Endothelial cell of umbilical vein (primary cell): ENCODE data around the gene CHD6.

ENCODE experiments used
- EZH2 ChIP-seq: IDR thresholded peaks from 2 replicates; pipeline ENCODE4 v1.6.1; 2012; ENCODE audit warnings: borderline replicate concordance, low read depth, mild to moderate bottlenecking, moderate library complexity, low read length, inconsistent platforms; ENCODE audit not compliant: severe bottlenecking
- FOS ChIP-seq: IDR thresholded peaks from 2 replicates; pipeline ENCODE4 v1.6.1; 2011; ENCODE audit warnings: mild to moderate bottlenecking, low read length, moderate library complexity, borderline replicate concordance; ENCODE audit not compliant: insufficient read depth
- POLR2A ChIP-seq: IDR thresholded peaks from 2 replicates; pipeline ENCODE4 v1.6.1; 2012; ENCODE audit warnings: low read depth, mild to moderate bottlenecking, control low read depth, low read length
- POLR2AphosphoS5 ChIP-seq: IDR thresholded peaks from 2 replicates; pipeline ENCODE4 v1.6.1; 2012; ENCODE audit warnings: low read depth, mild to moderate bottlenecking, control low read depth, low read length, moderate library complexity; ENCODE audit not compliant: insufficient read depth
- TF ChIP-seq, protein P1 (sequence below), 2 donors: IDR thresholded peaks; 1 replicate in 1 of 2; 2 replicates in 1 of 2; pipeline ENCODE4 v1.5.1; 2011; ENCODE audit warnings: low read length in 2 of 2, mild to moderate bottlenecking in 2 of 2, moderate library complexity in 2 of 2, control low read depth in 1 of 2, inconsistent platforms in 1 of 2, low read depth in 1 of 2; ENCODE audit not compliant: insufficient read depth in 1 of 2; ENCODE audit errors: extremely low read depth in 1 of 2

GRCh38 chr20:41357424-41358163 lies 260.6 kb downstream of the CHD6 start:
- TF ChIP-seq POLR2AphosphoS5 (no peak), POLR2A (no peak), EZH2 (no peak), FOS (no peak)
- TF ChIP-seq, protein P1, sequence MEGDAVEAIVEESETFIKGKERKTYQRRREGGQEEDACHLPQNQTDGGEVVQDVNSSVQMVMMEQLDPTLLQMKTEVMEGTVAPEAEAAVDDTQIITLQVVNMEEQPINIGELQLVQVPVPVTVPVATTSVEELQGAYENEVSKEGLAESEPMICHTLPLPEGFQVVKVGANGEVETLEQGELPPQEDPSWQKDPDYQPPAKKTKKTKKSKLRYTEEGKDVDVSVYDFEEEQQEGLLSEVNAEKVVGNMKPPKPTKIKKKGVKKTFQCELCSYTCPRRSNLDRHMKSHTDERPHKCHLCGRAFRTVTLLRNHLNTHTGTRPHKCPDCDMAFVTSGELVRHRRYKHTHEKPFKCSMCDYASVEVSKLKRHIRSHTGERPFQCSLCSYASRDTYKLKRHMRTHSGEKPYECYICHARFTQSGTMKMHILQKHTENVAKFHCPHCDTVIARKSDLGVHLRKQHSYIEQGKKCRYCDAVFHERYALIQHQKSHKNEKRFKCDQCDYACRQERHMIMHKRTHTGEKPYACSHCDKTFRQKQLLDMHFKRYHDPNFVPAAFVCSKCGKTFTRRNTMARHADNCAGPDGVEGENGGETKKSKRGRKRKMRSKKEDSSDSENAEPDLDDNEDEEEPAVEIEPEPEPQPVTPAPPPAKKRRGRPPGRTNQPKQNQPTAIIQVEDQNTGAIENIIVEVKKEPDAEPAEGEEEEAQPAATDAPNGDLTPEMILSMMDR (IDR thresholded peaks at IDR 0.05; ENCODE audit: extremely low read depth in 1 of 2, insufficient read depth in 1 of 2, low read depth in 1 of 2, low read length in 2 of 2) = no peak
